ENCODE results near the gene FAM32A.
A peak's percentile ranks its signal among the peaks of the same experiment; 100 is the strongest.

Gene FAM32A

GRCh38 chr19:16199275-16199932 is 14.2 kb downstream of the FAM32A start:
- TF ChIP-seq CTCF (IDR thresholded peaks at IDR 0.05; ENCODE audit: low read depth, low read length), result no peak
- in situ Hi-C loops (cut with HindIII; ENCODE audit: low sequenced_read_pairs), result no loop called here
- no peak overlapping the region for H3K4me3 ChIP-seq (ENCODE audit: low read depth, low read length)
- no peak for DNase-seq (ENCODE audit: low read depth, low spot score)

- no peak overlapping the region for H3K4me3 ChIP-seq (ENCODE audit: low read depth, low read length)
- in situ Hi-C loops (cut with HindIII; ENCODE audit: low sequenced_read_pairs), result no loop called here
- TF ChIP-seq CTCF (IDR thresholded peaks at IDR 0.05; ENCODE audit: low read depth, low read length), result no peak
- DNase-seq (ENCODE audit: low read depth, low spot score), result no peak
These were observed 15.1 kb downstream of the FAM32A start for GRCh38 chr19:16200038-16201010.

DNA sequence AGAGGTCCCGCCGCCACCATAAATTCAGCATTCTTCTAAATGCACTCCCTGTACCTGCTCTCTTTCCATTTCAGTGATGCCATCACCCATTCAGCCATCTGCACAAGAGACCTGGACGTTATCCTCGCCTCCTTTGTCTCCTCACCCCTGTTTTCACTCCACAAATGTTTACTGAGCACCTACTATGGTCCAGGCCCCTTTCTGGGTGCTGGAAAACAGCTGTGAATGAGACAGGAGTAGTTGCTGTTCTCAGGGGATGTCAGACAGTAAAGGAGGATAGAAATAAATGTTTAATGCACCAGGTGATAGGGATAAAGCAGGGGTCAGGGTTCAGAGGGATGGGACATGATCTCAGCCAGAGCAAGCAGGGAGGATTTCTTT is 15.8 kb downstream of the FAM32A start:
- H3K4me3 ChIP-seq (ENCODE audit: low read depth, low read length), result no peak overlapping the region
- in situ Hi-C loops (cut with HindIII; ENCODE audit: low sequenced_read_pairs), result no loop called here
- no peak for DNase-seq (ENCODE audit: low read depth, low spot score)
- no peak for TF ChIP-seq CTCF (IDR thresholded peaks at IDR 0.05; ENCODE audit: low read depth, low read length)

DNA sequence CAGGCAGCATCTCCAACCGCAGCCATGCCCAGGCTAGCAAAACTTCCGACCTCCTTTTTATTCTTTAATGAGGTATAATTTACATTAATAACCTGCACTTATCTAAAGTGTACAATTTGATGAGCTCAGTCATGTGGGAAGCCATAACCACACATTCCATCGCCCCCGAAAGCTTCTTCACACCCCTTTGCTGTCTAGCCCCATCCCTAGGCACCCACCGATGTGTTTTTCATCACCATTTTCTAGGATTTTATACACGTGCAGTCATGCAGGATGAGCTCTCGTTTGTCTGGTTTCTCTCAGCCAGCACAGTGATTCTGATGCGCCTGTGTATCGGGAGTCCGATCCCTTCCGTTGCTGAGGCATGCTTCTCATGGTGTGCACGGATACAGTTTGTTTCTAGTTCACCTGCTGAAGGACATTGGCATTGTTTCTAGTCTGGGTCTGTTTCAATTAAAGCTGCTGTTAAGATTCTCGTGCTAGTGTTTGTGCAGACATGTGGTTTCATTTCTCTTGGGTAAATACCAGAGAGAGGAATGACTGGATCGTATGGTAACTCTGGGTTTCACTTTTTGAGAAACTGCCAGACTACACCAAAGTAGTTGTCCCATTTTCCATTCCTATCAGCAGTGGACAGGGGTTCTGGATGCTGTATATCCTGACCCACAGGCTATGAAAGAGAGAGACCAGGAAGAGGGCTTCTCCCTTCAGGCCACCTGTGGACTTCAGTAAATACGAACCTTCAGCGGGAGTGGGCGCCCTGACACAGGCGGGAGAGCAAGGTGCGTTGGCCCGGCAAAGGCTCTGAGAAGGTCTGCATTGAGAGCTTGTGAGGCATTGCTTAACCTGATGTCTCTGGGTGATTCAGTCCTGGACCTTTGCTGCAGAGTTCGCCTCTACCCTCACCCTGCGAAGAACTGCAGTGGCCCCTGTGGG is 17.4 kb downstream of the FAM32A start:
- DNase-seq (ENCODE audit: low read depth, low spot score), result peak; percentile 11
- in situ Hi-C loops (cut with HindIII; ENCODE audit: low sequenced_read_pairs), result no loop called here
- no peak overlapping the region for H3K4me3 ChIP-seq (ENCODE audit: low read depth, low read length)
- no peak for TF ChIP-seq CTCF (IDR thresholded peaks at IDR 0.05; ENCODE audit: low read depth, low read length)

DNA sequence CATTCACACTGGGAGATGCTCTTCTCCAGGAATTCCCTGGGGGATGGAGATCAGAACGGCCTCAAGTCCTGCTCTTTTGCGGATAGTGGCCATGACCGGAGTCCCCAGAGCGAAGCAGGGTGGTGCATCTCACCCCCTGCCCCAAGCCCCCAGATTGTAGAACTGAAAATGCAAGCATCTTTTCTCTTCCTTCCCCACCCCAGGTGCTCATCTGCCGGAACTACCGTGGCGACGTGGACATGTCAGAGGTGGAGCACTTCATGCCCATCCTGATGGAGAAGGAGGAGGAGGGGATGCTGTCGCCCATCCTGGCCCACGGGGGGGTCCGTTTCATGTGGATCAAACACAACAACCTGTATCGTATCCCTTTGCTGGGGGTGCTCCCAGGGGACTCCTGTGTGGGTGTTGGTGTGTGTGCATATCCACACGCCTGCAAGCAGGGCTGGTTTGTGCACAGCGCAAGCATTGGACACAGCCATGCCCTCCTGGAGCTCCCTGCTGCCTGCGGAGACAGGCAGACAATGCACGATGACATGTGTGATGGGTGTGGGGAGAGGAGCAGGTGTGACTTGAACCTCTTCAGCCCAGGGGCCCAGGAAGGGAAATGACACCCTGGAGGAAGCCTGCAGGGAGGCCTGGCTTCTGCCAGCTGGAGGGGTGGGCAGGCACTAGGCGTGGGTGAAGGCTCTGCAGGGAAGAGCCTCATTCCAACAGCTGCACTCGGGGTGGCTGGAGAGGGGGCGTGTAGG is 18.2 kb downstream of the FAM32A start:
- in situ Hi-C loops (cut with HindIII; ENCODE audit: low sequenced_read_pairs), result no loop called here
- DNase-seq (ENCODE audit: low read depth, low spot score), result no peak
- TF ChIP-seq CTCF (IDR thresholded peaks at IDR 0.05; ENCODE audit: low read depth, low read length), result no peak
- no peak overlapping the region for H3K4me3 ChIP-seq (ENCODE audit: low read depth, low read length)

DNA sequence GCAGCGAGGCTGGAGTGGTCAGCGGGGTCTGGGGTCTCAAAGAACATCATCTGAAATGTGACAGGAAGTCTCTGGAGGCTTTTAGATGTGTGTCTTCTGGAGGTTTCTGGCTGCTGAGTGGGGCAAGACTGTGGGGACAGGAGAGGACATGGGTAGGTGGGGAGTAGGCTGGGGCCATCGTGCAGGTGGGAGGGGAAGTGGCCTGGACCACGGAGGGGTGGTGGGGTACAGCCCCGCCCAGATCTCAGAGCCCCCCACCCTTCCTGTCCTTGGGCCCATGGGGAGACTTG is 18.7 kb downstream of the FAM32A start:
- no peak overlapping the region for H3K4me3 ChIP-seq (ENCODE audit: low read depth, low read length)
- no peak for DNase-seq (ENCODE audit: low read depth, low spot score)
- in situ Hi-C loops (cut with HindIII; ENCODE audit: low sequenced_read_pairs), result no loop called here
- TF ChIP-seq CTCF (IDR thresholded peaks at IDR 0.05; ENCODE audit: low read depth, low read length), result no peak
